PC-9 (cell line): ENCODE results near the gene DLG2. TPM values are rescaled to one million over a fixed set of nuclear protein-coding genes. Genes with fewer than 3 reads are reported as not detected.

Experiments
- BruUV-seq: library from RNA; stranded (reverse); fragments of 400-500 nt; replicated peaks from 2 replicates; lab custom pipeline; 2021; lab: Mats Ljungman, UMichigan
- CTCF ChIA-PET: fragments of 300-600 bp; sonication (Branson Sonifier 250); formaldehyde crosslinking; loops from one replicate; lab custom pipeline; 2022; ENCODE audit warnings: antibody characterized with exemption; lab: Charles Lee
- POLR2A ChIA-PET: fragments of 300-600 bp; sonication (Branson Sonifier 250); formaldehyde crosslinking; loops from one replicate; lab custom pipeline; 2022; ENCODE audit warnings: antibody characterized with exemption; ENCODE audit not compliant: unreplicated experiment; lab: Charles Lee
- DNase-seq, 2 experiments: peaks; one replicate each; pipeline versions ENCODE4 v3.0.0 to v3.0.0-alpha.2; 2015 to 2022; ENCODE audit warnings: mixed read lengths in 1 of 2
- H2AFZ ChIP-seq: fragments of 200-600 bp; sonication (generic); 2 replicates; pipeline ENCODE4 v1.8.1; 2017; ENCODE audit warnings: antibody characterized with exemption
- H3F3A ChIP-seq: fragments of 200-600 bp; sonication (generic); 2 replicates; pipeline ENCODE4 v1.8.1; 2017; ENCODE audit warnings: antibody characterized with exemption, mild to moderate bottlenecking, low read depth; ENCODE audit not compliant: insufficient read depth
- H3K27ac ChIP-seq: fragments of 200-600 bp; sonication (generic); 2 replicates; pipeline ENCODE4 v1.6.1; 2016; ENCODE audit warnings: mixed run types
- H3K27me3 ChIP-seq: fragments of 200-600 bp; sonication (generic); 2 replicates; pipeline ENCODE4 v1.6.1; 2016; ENCODE audit warnings: low read depth, mixed run types; ENCODE audit not compliant: insufficient read depth
- H3K36me3 ChIP-seq: fragments of 200-600 bp; sonication (generic); 2 replicates; pipeline ENCODE4 v1.6.1; 2016; ENCODE audit warnings: low read depth, mixed run types
- H3K4me1 ChIP-seq: fragments of 200-600 bp; sonication (generic); replicated peaks from 2 replicates; pipeline ENCODE4 v1.6.1; 2016; ENCODE audit warnings: mixed run types; ENCODE audit not compliant: insufficient read depth
- H3K4me2 ChIP-seq: fragments of 200-600 bp; sonication (generic); 2 replicates; pipeline ENCODE4 v1.6.1; 2017; ENCODE audit warnings: mixed run types
- H3K4me3 ChIP-seq: fragments of 200-600 bp; sonication (generic); 2 replicates; pipeline ENCODE4 v1.6.1; 2016; ENCODE audit warnings: mixed run types
- H3K79me2 ChIP-seq: fragments of 200-600 bp; sonication (generic); 2 replicates; pipeline ENCODE4 v1.6.1; 2017; ENCODE audit warnings: low read depth, mixed run types
- H3K9me2 ChIP-seq: fragments of 200-600 bp; sonication (generic); 2 replicates; pipeline ENCODE4 v1.8.1; 2017; ENCODE audit warnings: mild to moderate bottlenecking; ENCODE audit not compliant: insufficient read depth
- H3K9me3 ChIP-seq: fragments of 200-600 bp; sonication (generic); 2 replicates; pipeline ENCODE4 v1.8.1; 2016; ENCODE audit warnings: low read depth; ENCODE audit not compliant: insufficient read depth
- H4K20me1 ChIP-seq: fragments of 200-600 bp; sonication (generic); 2 replicates; pipeline ENCODE4 v1.8.1; 2017; ENCODE audit not compliant: insufficient read depth
- EZH2 ChIP-seq: fragments of 200-600 bp; sonication (generic); IDR thresholded peaks from 2 replicates; pipeline ENCODE4 v1.8.0; 2017; ENCODE audit warnings: antibody characterized with exemption, low read depth
- intact Hi-C: fragments of 100-400 bp; cut with micrococcal nuclease; formaldehyde crosslinking; loops from one replicate; pipeline ENCODE4 v1.10.0; 2022; ENCODE audit not compliant: unreplicated experiment
- total RNA-seq: library from RNA; stranded (reverse); gene quantifications from 2 replicates; pipeline ENCODE4 v1.2.3, GENCODE V29; 2021
- TF ChIP-seq, protein P1 (sequence below): fragments of 200-600 bp; sonication (generic); conservative IDR thresholded peaks from 2 replicates; pipeline ENCODE4 v1.6.1; 2017; ENCODE audit warnings: mixed run types, antibody characterized with exemption, mild to moderate bottlenecking, moderate library complexity

The DLG2 gene
- total RNA-seq, 1 experiment from 2014 or later, result 6.4 TPM

DNA sequence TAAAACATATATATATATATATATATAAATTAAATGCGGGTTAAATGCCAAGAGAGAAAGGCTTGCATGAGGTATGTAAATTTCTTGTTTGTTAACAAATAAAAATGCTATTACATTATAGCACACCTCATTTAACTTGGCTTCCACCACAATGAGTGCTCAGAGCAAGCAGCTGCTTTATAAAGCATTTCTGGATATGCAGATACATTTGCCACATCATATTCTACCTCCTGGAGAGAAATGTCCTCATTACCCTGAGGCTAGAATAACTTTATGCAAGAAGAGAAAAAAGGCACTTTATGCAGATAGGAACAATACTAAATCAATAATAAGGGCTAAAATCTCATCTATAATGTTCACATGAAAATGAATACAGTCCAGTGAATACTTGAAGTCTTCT is 2159.3 kb downstream of the DLG2 start:
- Histone ChIP-seq H3K27me3 (no peaks in the 10 kb centered on the region), H3F3A (no peaks in the 10 kb centered on the region), H3K9me3 (no peaks in the 10 kb centered on the region), H3K79me2 (no peaks in the 10 kb centered on the region), H3K27ac (no peak overlapping the region), H2AFZ (no peak overlapping the region), H3K4me3 (no peak overlapping the region), H4K20me1 (no peaks in the 10 kb centered on the region), H3K36me3 (no peaks in the 10 kb centered on the region), H3K4me2 (no peak overlapping the region), H3K9me2 (no peaks in the 10 kb centered on the region), H3K4me1 (no peaks in the 10 kb centered on the region)
- intact Hi-C loops, result no loop called here
- BruUV-seq, result no TSS peak
- ChIA-PET POLR2A (no interaction called here), CTCF (no interaction called here)
- TF ChIP-seq EZH2, result no peak
- TF ChIP-seq, protein P1, sequence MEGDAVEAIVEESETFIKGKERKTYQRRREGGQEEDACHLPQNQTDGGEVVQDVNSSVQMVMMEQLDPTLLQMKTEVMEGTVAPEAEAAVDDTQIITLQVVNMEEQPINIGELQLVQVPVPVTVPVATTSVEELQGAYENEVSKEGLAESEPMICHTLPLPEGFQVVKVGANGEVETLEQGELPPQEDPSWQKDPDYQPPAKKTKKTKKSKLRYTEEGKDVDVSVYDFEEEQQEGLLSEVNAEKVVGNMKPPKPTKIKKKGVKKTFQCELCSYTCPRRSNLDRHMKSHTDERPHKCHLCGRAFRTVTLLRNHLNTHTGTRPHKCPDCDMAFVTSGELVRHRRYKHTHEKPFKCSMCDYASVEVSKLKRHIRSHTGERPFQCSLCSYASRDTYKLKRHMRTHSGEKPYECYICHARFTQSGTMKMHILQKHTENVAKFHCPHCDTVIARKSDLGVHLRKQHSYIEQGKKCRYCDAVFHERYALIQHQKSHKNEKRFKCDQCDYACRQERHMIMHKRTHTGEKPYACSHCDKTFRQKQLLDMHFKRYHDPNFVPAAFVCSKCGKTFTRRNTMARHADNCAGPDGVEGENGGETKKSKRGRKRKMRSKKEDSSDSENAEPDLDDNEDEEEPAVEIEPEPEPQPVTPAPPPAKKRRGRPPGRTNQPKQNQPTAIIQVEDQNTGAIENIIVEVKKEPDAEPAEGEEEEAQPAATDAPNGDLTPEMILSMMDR, result no peak
- no peak for DNase-seq

DNA sequence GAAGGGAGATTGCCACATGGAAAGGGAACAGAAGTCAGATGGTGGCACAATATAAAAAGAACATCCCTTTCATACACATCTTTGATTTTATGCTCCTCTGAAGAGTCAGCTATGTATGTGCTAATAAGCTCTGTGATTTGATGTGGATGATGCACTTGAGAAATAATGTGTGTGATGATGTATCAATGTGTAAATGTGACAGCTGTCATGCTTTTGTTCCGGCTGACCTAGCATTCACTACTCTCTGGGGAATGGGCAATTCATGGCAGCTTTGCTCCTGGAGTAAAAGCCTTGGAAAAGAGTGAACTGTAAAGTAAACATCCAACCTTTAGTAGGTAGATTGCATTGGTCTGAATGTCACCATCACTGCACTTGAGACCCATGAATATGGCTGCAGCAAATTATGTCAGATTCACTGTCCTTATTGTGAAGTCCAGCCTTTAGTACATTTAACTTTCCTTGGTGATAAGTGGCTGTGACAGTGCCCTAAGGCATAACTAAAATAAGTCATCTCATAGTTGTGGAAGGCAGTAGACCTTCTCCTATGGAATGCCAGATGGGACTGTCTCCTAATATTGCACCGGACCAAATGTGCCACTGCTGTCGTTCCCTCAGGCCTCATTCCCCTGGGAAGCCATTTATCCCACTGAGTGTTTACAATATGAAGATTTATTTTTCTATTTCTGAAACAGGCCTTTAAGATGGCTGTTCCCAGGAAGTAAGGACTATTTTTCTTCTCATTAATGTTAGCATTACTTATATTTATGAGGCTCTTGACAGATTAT is 2162.8 kb downstream of the DLG2 start:
- no peaks in the 10 kb centered on the region for H3K79me2 ChIP-seq
- no peak overlapping the region for H3K27ac ChIP-seq
- intact Hi-C loops, result no loop called here
- H3K27me3 ChIP-seq, result no peaks in the 10 kb centered on the region
- DNase-seq, result no peak
- ChIA-PET CTCF (no interaction called here), POLR2A (no interaction called here)
- H3K36me3 ChIP-seq, result no peaks in the 10 kb centered on the region
- no peaks in the 10 kb centered on the region for H4K20me1 ChIP-seq
- H3K4me1 ChIP-seq, result no peaks in the 10 kb centered on the region
- H2AFZ ChIP-seq, result no peak overlapping the region
- TF ChIP-seq, protein P1, result no peak
- no peak for TF ChIP-seq EZH2
- no peaks in the 10 kb centered on the region for H3F3A ChIP-seq
- no peaks in the 10 kb centered on the region for H3K9me3 ChIP-seq
- H3K4me2 ChIP-seq, result no peak overlapping the region
- H3K9me2 ChIP-seq, result no peaks in the 10 kb centered on the region
- H3K4me3 ChIP-seq, result no peak overlapping the region
- BruUV-seq, result no TSS peak

DNA sequence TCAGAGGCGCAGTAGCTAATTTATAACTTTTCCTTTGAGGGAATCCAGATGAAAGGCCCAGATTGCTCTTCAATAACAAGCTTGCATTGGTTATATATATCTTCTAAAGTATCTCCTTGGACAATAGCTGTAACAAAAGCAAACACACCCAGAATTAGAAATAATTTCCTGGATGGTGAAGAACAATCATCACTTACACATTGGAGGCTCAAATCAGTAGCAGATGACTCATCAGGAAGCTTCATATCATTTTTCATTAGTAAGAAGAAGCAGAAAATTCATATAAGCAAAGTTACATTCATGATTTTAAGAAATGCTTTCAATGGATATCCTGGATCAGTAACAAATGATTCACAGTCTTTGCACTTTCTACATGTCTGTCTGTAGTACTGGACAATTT is 2167.3 kb downstream of the DLG2 start:
- Histone ChIP-seq H3K27ac (no peak overlapping the region), H3K4me2 (no peak overlapping the region), H3K27me3 (no peaks in the 10 kb centered on the region; the same call in 1 of the 2 replicates), H3K79me2 (no peaks in the 10 kb centered on the region), H3K36me3 (no peaks in the 10 kb centered on the region), H3K9me2 (no peaks in the 10 kb centered on the region), H3K4me1 (no peaks in the 10 kb centered on the region), H2AFZ (no peak overlapping the region), H3K9me3 (no peaks in the 10 kb centered on the region), H3F3A (no peaks in the 10 kb centered on the region), H3K4me3 (no peak overlapping the region), H4K20me1 (no peaks in the 10 kb centered on the region)
- CTCF ChIA-PET, result no interaction called here
- POLR2A ChIA-PET, result no interaction called here
- DNase-seq, result no peak
- intact Hi-C loops, result no loop called here
- no TSS peak for BruUV-seq
- TF ChIP-seq, protein P1, result no peak
- TF ChIP-seq EZH2, result no peak
